NCI-H2107 (cell line): ENCODE results near the gene C1orf146.
"Not testable (repeated sequence)": the region's sequence is repeated elsewhere in the genome, so short reads cannot be mapped to it uniquely, and the experiment has no call there.

ENCODE experiments used
- DNase-seq: peaks from one replicate; lab custom pipeline; 2025; lab: John Stamatoyannopoulos, UW

The C1orf146 gene

GRCh38 chr1:92217721-92218120, at the start of gene C1orf146:
Gene C1orf146, plus strand, starts transcription at chr1:92217915. Its CDS starts 13,506 bp downstream, at chr1:92231421.
- no peak for DNase-seq

- no peak for DNase-seq
These were observed 49.1 kb upstream of the C1orf146 start for GRCh38 chr1:92168657-92169056.

GRCh38 chr1:92169214-92170005, 48.3 kb upstream of the C1orf146 start:
- DNase-seq, result no peak

- DNase-seq, result no peak
These were observed 33.1 kb upstream of the C1orf146 start for GRCh38 chr1:92184632-92185031.

- DNase-seq, result no peak
These were observed 31.6 kb upstream of the C1orf146 start for GRCh38 chr1:92186081-92186480.

GRCh38 chr1:92188436-92189255, 29.1 kb upstream of the C1orf146 start:
- DNase-seq, result no peak

GRCh38 chr1:92191726-92192125, 26.0 kb upstream of the C1orf146 start:
- no peak for DNase-seq

GRCh38 chr1:92192246-92192645, 25.5 kb upstream of the C1orf146 start:
- no peak for DNase-seq

GRCh38 chr1:92194511-92194910, 23.2 kb upstream of the C1orf146 start:
- no peak for DNase-seq

GRCh38 chr1:92201973-92202372, 15.7 kb upstream of the C1orf146 start:
- no peak for DNase-seq

- no peak for DNase-seq
These were observed 14.6 kb upstream of the C1orf146 start for GRCh38 chr1:92203105-92203504.

GRCh38 chr1:92210701-92211100, 7.0 kb upstream of the C1orf146 start:
- no peak for DNase-seq

- DNase-seq, result no peak
These were observed 6.5 kb upstream of the C1orf146 start for GRCh38 chr1:92211166-92211565.

- DNase-seq, result no peak
These were observed 844 bp downstream of the C1orf146 start for GRCh38 chr1:92218559-92218958.

- DNase-seq, result no peak
These were observed 1.3 kb downstream of the C1orf146 start for GRCh38 chr1:92219028-92219427.

- no peak for DNase-seq
These were observed 10.7 kb downstream of the C1orf146 start for GRCh38 chr1:92228401-92228800.

- DNase-seq, result no peak
These were observed 13.0 kb downstream of the C1orf146 start for GRCh38 chr1:92230736-92231135.

GRCh38 chr1:92240034-92240433, 22.3 kb downstream of the C1orf146 start:
- no peak for DNase-seq

GRCh38 chr1:92244376-92244775, 26.7 kb downstream of the C1orf146 start:
- DNase-seq, result no peak

- not testable (repeated sequence) for DNase-seq
These were observed 37.0 kb downstream of the C1orf146 start for GRCh38 chr1:92254714-92255113.

- no peak for DNase-seq
These were observed 41.6 kb downstream of the C1orf146 start for GRCh38 chr1:92259350-92259749.

- DNase-seq, result no peak
These were observed 44.8 kb downstream of the C1orf146 start for GRCh38 chr1:92262516-92262915.

GRCh38 chr1:92273039-92273438, 55.3 kb downstream of the C1orf146 start:
- DNase-seq, result no peak
